K562 (cell line): ENCODE measurements around the gene COQ8B. TPM values are rescaled to one million over a fixed set of nuclear protein-coding genes. Genes with fewer than 3 reads are reported as not detected.

Experiments used
- ATAC-seq: fragments of 200-7000 bp; cut with Tn5 transposase; 3 replicates; pipeline ENCODE4 v1.9.1; 2020; ENCODE audit warnings: moderate library complexity
- BruUV-seq: library from RNA; stranded (reverse); fragments of 400-500 nt; replicated peaks from 2 replicates; lab custom pipeline; 2021; lab: Mats Ljungman, UMichigan
- CTCF ChIA-PET: fragments of 300-600 bp; formaldehyde crosslinking; extraction: SDS; loops from one replicate; lab custom pipeline; 2021; ENCODE audit warnings: low intra/inter-chr PET ratio; lab: Yijun Ruan, JAX
- POLR2A ChIA-PET: fragments of 300-600, 350-650 bp; sonication (Branson Sonifier 250); formaldehyde crosslinking; extraction: SDS; loops from one replicate; lab custom pipeline; 2021; ENCODE audit warnings: antibody characterized with exemption, inconsistent platforms; lab: Yijun Ruan, JAX
- DNase-seq, 4 experiments: peaks; one replicate each; pipeline versions ENCODE4 v3.0.0 to v3.0.0-alpha.2; 2011 to 2018; ENCODE audit warnings: low spot score in 3 of 4, mixed read lengths in 3 of 4; ENCODE audit errors: extremely low read depth in 1 of 4
- FAIRE-seq: peaks from 2 replicates; lab custom pipeline; 2011; peaks lifted over from hg19 to GRCh38; lab: Jason Lieb, UNC
- H2AFZ ChIP-seq: 2 replicates; pipeline ENCODE4 v1.6.0; 2011; ENCODE audit warnings: low read depth, low read length, control low read depth, inconsistent platforms
- H3K27ac ChIP-seq: fragments of 200-600 bp; 3 replicates; pipeline ENCODE4 v1.8.0; 2011; ENCODE audit warnings: low read depth, mild to moderate bottlenecking, control low read depth, inconsistent platforms, low read length, moderate library complexity, mixed read lengths; ENCODE audit errors: extremely low read depth
- H3K27me3 ChIP-seq, 2 experiments: fragments of 300-600 bp in 1 of 2; 2 replicates in 1 of 2; 3 replicates in 1 of 2; pipeline versions ENCODE4 v1.6.0 to v1.8.0; 2011; ENCODE audit warnings: inconsistent platforms in 2 of 2, low read length in 2 of 2, mild to moderate bottlenecking in 1 of 2, mixed read lengths in 1 of 2, moderate library complexity in 1 of 2; ENCODE audit not compliant: control insufficient read depth in 2 of 2, insufficient read depth in 2 of 2
- H3K36me3 ChIP-seq: fragments of 300-600 bp; 3 replicates; pipeline ENCODE4 v1.8.0; 2011; ENCODE audit warnings: mild to moderate bottlenecking, low read length, inconsistent platforms; ENCODE audit not compliant: control insufficient read depth, insufficient read depth
- H3K4me1 ChIP-seq, 2 experiments: fragments of 200-600 bp in 1 of 2; replicated peaks in 1 of 2; 2 replicates in 1 of 2; 3 replicates in 1 of 2; pipeline versions ENCODE4 v1.5.1 to v1.8.0; 2011; ENCODE audit warnings: inconsistent platforms in 2 of 2, low read length in 2 of 2, mild to moderate bottlenecking in 1 of 2, mixed read lengths in 1 of 2, moderate library complexity in 1 of 2; ENCODE audit not compliant: control insufficient read depth in 2 of 2, insufficient read depth in 2 of 2
- H3K4me2 ChIP-seq: 2 replicates; pipeline ENCODE4 v1.6.1; 2011; ENCODE audit warnings: low read length, control low read depth, inconsistent platforms, mixed read lengths; ENCODE audit not compliant: insufficient read depth
- H3K4me3 ChIP-seq: fragments of 200-600 bp; sonication (generic), shearing (Covaris generic); 2 replicates; pipeline ENCODE4 v1.5.1; 2016; ENCODE audit warnings: control low read depth, inconsistent platforms
- H3K79me2 ChIP-seq: fragments of 200-600 bp; 3 replicates; pipeline ENCODE4 v1.8.0; 2011; ENCODE audit warnings: low read length, inconsistent platforms; ENCODE audit not compliant: control insufficient read depth, insufficient read depth
- H3K9ac ChIP-seq, 2 experiments: 2 replicates each; pipeline versions ENCODE4 v1.6.0 to v1.6.1; 2011; ENCODE audit warnings: low read depth in 2 of 2, low read length in 2 of 2, control low read depth in 1 of 2, inconsistent platforms in 1 of 2, mild to moderate bottlenecking in 1 of 2, mixed read lengths in 1 of 2; ENCODE audit not compliant: insufficient read depth in 1 of 2
- H3K9me1 ChIP-seq: one replicate; pipeline ENCODE4 v1.6.0; 2011; ENCODE audit warnings: inconsistent platforms, mild to moderate bottlenecking, low read length, moderate library complexity; ENCODE audit not compliant: control insufficient read depth, insufficient read depth
- H3K9me3 ChIP-seq: replicated peaks from 2 replicates; pipeline ENCODE4 v1.5.1; 2011; ENCODE audit warnings: low read depth, low read length, inconsistent platforms; ENCODE audit not compliant: control insufficient read depth, insufficient read depth
- H4K20me1 ChIP-seq: replicated peaks from 2 replicates; pipeline ENCODE4 v1.6.1; 2011; ENCODE audit warnings: low read length, inconsistent platforms, mixed read lengths; ENCODE audit not compliant: control insufficient read depth, insufficient read depth
- ELF2 ChIP-seq: fragments of 250-450 bp; sonication (Bioruptor Pico); IDR thresholded peaks from 2 replicates; pipeline ENCODE4 v1.5.0; 2021; ENCODE audit warnings: mild to moderate bottlenecking
- KDM2B ChIP-seq: fragments of 250-450 bp; sonication (Bioruptor Pico); IDR thresholded peaks from 2 replicates; pipeline ENCODE4 v1.8.0; 2021; ENCODE audit warnings: mild to moderate bottlenecking, moderate library complexity
- NFATC3 ChIP-seq: fragments of 450-650 bp; IDR thresholded peaks from 2 replicates; pipeline ENCODE4 v1.6.1; 2017; ENCODE audit warnings: mild to moderate bottlenecking
- NFXL1 ChIP-seq: fragments of 450-650 bp; formaldehyde crosslinking; IDR thresholded peaks from 2 replicates; pipeline ENCODE4 v1.4.0; 2021; ENCODE audit warnings: mild to moderate bottlenecking
- PHF21A ChIP-seq: fragments of 450-650 bp; IDR thresholded peaks from 2 replicates; pipeline ENCODE4 v1.6.1; 2017; ENCODE audit warnings: low read depth, borderline replicate concordance
- RFX5 ChIP-seq: IDR thresholded peaks from 2 replicates; pipeline ENCODE4 v1.6.1; 2011; ENCODE audit warnings: low read depth, mild to moderate bottlenecking, improper control_type of control experiment, low read length
- SP1 ChIP-seq: sonication (generic); formaldehyde crosslinking; IDR thresholded peaks from 2 replicates; pipeline ENCODE4 v1.8.1; 2022; ENCODE audit warnings: mild to moderate bottlenecking, missing genetic modification reagents
- SRSF1 ChIP-seq: fragments of 200-400 bp; formaldehyde crosslinking; IDR thresholded peaks from 2 replicates; pipeline ENCODE4 v1.6.1; 2017; ENCODE audit warnings: mild to moderate bottlenecking, low read depth, low read length, moderate library complexity
- STAT5B ChIP-seq: fragments of 250-450 bp; sonication (Bioruptor Pico); IDR thresholded peaks from 2 replicates; pipeline ENCODE4 v1.8.0; 2021; ENCODE audit warnings: mild to moderate bottlenecking, inconsistent platforms
- XRCC3 ChIP-seq: fragments of 450-650 bp; IDR thresholded peaks from 2 replicates; pipeline ENCODE4 v1.6.1; 2017; ENCODE audit warnings: mild to moderate bottlenecking, moderate library complexity
- ZNF384 ChIP-seq: IDR thresholded peaks from 2 replicates; pipeline ENCODE4 v1.6.1; 2012; ENCODE audit warnings: low read depth, low read length, improper control_type of control experiment
- ZNF41 ChIP-seq: fragments of 250-450 bp; sonication (Bioruptor Pico); conservative IDR thresholded peaks from 2 replicates; pipeline ENCODE4 v1.4.0; 2020; ENCODE audit warnings: mild to moderate bottlenecking
- ZNF76 ChIP-seq: fragments of 250-450 bp; sonication (Bioruptor Pico); IDR thresholded peaks from 2 replicates; pipeline ENCODE4 v1.4.0; 2020; ENCODE audit warnings: mild to moderate bottlenecking, moderate library complexity, borderline replicate concordance
- WGBS: fragments of 100-300 bp; shearing (Covaris generic); methylation state at CpG from one replicate; pipeline ENCODE4 v1.1.6; 2016; ENCODE audit warnings: low coverage, mixed read lengths; ENCODE audit not compliant: insufficient coverage; ENCODE audit errors: missing lambda C conversion rate; 5-methylcytosine and 5-hydroxymethylcytosine counted together
- in situ Hi-C: fragments of 300-500 bp; cut with MboI; formaldehyde crosslinking; loops from 4 replicates; pipeline ENCODE4 v1.15.0; 2018; ENCODE audit warnings: inconsistent platforms, mixed read lengths
- intact Hi-C: fragments of 100-400 bp; cut with micrococcal nuclease; formaldehyde crosslinking; loops from 2 replicates; pipeline ENCODE4 v1.14.2; 2022
- polyA plus RNA-seq, 8 experiments: library from polyadenylated mRNA; depleted of rRNA in 4 of 8; stranded (reverse) in 5 of 8; unstranded in 3 of 8; fragments of >200 nt; fragmentation: Nextera tagmentation in 2 of 8; fragmentation: Illumina TruSeq in 1 of 8; extraction: Ambion mirVana in 2 of 8; extraction: Trizol in 1 of 8; gene quantifications; 2 replicates each; pipeline versions ENCODE4 v1.2.1 to v1.2.3, GENCODE V29; 2011 to 2014; ENCODE audit warnings: inconsistent platforms in 1 of 8, missing spikeins in 1 of 8
- total RNA-seq, 7 experiments: library from RNA; depleted of rRNA in 6 of 7; stranded (reverse); fragments of >200 nt in 6 of 7; fragmentation: Illumina TruSeq in 2 of 7; extraction: Trizol in 2 of 7; gene quantifications; 2 replicates each; pipeline versions ENCODE4 v1.2.1 to v1.2.3, GENCODE V29; 2011 to 2021; ENCODE audit warnings: low replicate concordance in 1 of 7
- TF ChIP-seq, protein P1 (sequence below): sonication (generic); formaldehyde crosslinking; IDR thresholded peaks from 2 replicates; pipeline ENCODE4 v1.8.0; 2022; ENCODE audit warnings: mild to moderate bottlenecking, low read depth, missing genetic modification reagents
- TF ChIP-seq, protein P2 (sequence below): fragments of 200-800 bp; sonication (Bioruptor generic); IDR thresholded peaks from 2 replicates; pipeline ENCODE4 v1.6.1; 2016; ENCODE audit warnings: missing genetic modification characterization, missing compliant biosample characterization
- TF ChIP-seq, protein P3 (sequence below): sonication (generic); formaldehyde crosslinking; IDR thresholded peaks from 2 replicates; pipeline ENCODE4 v1.4.0; 2020; ENCODE audit warnings: mild to moderate bottlenecking, missing genetic modification reagents

The COQ8B gene
- total and polyA plus RNA-seq, 9 of the 15 experiments (the other 6 are each of a cell fraction or from before 2014, with no cell fraction given), result 0.41 to 32.3 (median 12.9) TPM

DNA sequence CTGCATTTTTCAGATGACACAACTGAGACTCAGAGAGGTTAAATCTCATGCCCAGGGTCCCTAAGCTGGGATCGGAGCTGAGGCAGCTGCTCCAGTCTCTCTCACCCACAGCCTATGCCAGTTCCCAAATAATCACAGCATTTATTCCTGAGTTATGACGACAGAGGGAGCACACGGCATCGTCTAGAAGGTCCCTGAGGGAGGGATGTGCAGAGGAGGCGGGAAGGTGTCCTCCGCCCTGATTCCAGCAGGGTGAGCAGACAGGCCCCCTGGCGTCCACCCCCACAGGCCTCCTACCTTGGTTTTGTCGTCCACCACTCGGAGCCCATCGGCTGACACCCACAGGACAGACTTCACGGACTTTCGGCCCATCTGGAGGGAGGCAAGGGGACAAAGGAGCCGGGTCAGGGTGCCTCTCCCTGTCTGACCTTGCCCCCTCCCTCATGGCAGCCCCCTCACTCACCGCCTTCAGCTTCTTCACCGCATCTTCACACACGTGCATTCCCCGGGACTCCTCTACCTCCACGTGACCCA, 34.2 kb downstream of the COQ8B start:
- Histone ChIP-seq H3K79me2 (peaks cover 5% of the 10 kb centered on the region; the same call in 2 of the 3 replicates), H3K9me3 (no peaks in the 10 kb centered on the region; the same call in 1 of the 2 replicates), H3K9me1 (no peaks in the 10 kb centered on the region), H2AFZ (no peak overlapping the region), H3K4me2 (no peak overlapping the region), H3K36me3 (peaks cover 70% of the 10 kb centered on the region; the same call in 2 of the 3 replicates), H3K4me3 (no peak overlapping the region), H4K20me1 (0 out of 2 replicates have a peak, but pooled peaks cover 3% of the 10 kb centered on the region), H3K4me1 (peaks cover 5 to 16% of the 10 kb centered on the region in 2 experiments; a peak in 4 of 5 replicates), H3K27me3 (no peaks in the 10 kb centered on the region), H3K9ac (peak overlapping the region in 1 of 2 experiments; percentile 32; a peak in 1 of 4 replicates), H3K27ac (no peak overlapping the region)
- CTCF ChIA-PET, result no interaction called here
- ATAC-seq (no peak), DNase-seq (no peak), FAIRE-seq (no peak)
- no TSS peak for BruUV-seq
- POLR2A ChIA-PET, result interaction anchor here (0.8 kb wide), 1 partner anchor 33 kb away, joined by 5 read pairs; no protein-coding TSS in a partner anchor
- intact Hi-C loops, result no loop called here
- TF ChIP-seq, protein P1, sequence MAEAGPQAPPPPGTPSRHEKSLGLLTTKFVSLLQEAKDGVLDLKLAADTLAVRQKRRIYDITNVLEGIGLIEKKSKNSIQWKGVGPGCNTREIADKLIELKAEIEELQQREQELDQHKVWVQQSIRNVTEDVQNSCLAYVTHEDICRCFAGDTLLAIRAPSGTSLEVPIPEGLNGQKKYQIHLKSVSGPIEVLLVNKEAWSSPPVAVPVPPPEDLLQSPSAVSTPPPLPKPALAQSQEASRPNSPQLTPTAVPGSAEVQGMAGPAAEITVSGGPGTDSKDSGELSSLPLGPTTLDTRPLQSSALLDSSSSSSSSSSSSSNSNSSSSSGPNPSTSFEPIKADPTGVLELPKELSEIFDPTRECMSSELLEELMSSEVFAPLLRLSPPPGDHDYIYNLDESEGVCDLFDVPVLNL (CRISPR knock-in tag), result no peak
- TF ChIP-seq ZNF76 (CRISPR knock-in tag) (no peak), NFXL1 (CRISPR knock-in tag) (no peak), KDM2B (CRISPR knock-in tag) (no peak), SRSF1 (no peak), ELF2 (CRISPR knock-in tag) (no peak), SP1 (CRISPR knock-in tag) (no peak), ZNF41 (CRISPR knock-in tag) (no peak), ZNF384 (no peak), XRCC3 (no peak), NFATC3 (no peak), PHF21A (no peak), STAT5B (CRISPR knock-in tag) (no peak), RFX5 (no peak)
- TF ChIP-seq, protein P2, sequence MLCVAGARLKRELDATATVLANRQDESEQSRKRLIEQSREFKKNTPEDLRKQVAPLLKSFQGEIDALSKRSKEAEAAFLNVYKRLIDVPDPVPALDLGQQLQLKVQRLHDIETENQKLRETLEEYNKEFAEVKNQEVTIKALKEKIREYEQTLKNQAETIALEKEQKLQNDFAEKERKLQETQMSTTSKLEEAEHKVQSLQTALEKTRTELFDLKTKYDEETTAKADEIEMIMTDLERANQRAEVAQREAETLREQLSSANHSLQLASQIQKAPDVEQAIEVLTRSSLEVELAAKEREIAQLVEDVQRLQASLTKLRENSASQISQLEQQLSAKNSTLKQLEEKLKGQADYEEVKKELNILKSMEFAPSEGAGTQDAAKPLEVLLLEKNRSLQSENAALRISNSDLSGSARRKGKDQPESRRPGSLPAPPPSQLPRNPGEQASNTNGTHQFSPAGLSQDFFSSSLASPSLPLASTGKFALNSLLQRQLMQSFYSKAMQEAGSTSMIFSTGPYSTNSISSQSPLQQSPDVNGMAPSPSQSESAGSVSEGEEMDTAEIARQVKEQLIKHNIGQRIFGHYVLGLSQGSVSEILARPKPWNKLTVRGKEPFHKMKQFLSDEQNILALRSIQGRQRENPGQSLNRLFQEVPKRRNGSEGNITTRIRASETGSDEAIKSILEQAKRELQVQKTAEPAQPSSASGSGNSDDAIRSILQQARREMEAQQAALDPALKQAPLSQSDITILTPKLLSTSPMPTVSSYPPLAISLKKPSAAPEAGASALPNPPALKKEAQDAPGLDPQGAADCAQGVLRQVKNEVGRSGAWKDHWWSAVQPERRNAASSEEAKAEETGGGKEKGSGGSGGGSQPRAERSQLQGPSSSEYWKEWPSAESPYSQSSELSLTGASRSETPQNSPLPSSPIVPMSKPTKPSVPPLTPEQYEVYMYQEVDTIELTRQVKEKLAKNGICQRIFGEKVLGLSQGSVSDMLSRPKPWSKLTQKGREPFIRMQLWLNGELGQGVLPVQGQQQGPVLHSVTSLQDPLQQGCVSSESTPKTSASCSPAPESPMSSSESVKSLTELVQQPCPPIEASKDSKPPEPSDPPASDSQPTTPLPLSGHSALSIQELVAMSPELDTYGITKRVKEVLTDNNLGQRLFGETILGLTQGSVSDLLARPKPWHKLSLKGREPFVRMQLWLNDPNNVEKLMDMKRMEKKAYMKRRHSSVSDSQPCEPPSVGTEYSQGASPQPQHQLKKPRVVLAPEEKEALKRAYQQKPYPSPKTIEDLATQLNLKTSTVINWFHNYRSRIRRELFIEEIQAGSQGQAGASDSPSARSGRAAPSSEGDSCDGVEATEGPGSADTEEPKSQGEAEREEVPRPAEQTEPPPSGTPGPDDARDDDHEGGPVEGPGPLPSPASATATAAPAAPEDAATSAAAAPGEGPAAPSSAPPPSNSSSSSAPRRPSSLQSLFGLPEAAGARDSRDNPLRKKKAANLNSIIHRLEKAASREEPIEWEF (CRISPR knock-in tag), result no peak
- TF ChIP-seq, protein P3, sequence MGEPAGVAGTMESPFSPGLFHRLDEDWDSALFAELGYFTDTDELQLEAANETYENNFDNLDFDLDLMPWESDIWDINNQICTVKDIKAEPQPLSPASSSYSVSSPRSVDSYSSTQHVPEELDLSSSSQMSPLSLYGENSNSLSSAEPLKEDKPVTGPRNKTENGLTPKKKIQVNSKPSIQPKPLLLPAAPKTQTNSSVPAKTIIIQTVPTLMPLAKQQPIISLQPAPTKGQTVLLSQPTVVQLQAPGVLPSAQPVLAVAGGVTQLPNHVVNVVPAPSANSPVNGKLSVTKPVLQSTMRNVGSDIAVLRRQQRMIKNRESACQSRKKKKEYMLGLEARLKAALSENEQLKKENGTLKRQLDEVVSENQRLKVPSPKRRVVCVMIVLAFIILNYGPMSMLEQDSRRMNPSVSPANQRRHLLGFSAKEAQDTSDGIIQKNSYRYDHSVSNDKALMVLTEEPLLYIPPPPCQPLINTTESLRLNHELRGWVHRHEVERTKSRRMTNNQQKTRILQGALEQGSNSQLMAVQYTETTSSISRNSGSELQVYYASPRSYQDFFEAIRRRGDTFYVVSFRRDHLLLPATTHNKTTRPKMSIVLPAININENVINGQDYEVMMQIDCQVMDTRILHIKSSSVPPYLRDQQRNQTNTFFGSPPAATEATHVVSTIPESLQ, result no peak
- in situ Hi-C loops, result no loop called here
- 90% methylated on average over 15 of the region's 18 CpGs for WGBS
